ENCODE results near the gene C1S.

- TF ChIP-seq CTCF (IDR thresholded peaks at IDR 0.05) (no peak), POLR2AphosphoS5 (IDR thresholded peaks at IDR 0.05) (no peak), POLR2A (IDR thresholded peaks at IDR 0.05) (no peak), EP300 (IDR thresholded peaks at IDR 0.05; ENCODE audit: low read depth) (no peak)
Measured at GRCh38 chr12:7112041-7112440, 51.5 kb downstream of the C1S start.
